ENCODE data around the gene SCYGR3. TPM values are rescaled to one million over a fixed set of nuclear protein-coding genes. Genes with fewer than 3 reads are reported as not detected.
"Not testable (repeated sequence)": the region's sequence is repeated elsewhere in the genome, so short reads cannot be mapped to it uniquely, and the experiment has no call there.

SCYGR3 gene
- total RNA-seq, 1 experiment from 2014 or later: not detected

DNA sequence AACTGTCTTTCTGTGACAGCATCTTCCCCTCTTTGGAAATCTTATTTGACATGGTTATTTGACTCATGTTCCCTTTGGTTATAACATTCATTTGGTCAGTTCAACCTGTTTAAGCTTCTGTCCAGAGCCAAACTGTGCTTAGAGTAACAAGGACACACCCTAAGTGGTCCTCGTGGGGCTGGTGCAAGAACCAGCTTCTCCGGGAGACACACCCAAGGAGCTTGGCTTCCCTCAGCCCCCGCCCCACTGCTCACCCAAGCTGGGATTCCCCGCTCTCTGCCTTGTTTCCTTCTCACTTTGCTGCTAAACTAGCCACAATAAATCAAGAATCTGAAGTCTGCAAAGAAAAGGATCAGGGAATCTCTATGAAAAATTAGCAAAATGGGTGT, 1.4 kb downstream of the SCYGR3 start:
- no peak for DNase-seq (ENCODE audit: low read depth)

DNA sequence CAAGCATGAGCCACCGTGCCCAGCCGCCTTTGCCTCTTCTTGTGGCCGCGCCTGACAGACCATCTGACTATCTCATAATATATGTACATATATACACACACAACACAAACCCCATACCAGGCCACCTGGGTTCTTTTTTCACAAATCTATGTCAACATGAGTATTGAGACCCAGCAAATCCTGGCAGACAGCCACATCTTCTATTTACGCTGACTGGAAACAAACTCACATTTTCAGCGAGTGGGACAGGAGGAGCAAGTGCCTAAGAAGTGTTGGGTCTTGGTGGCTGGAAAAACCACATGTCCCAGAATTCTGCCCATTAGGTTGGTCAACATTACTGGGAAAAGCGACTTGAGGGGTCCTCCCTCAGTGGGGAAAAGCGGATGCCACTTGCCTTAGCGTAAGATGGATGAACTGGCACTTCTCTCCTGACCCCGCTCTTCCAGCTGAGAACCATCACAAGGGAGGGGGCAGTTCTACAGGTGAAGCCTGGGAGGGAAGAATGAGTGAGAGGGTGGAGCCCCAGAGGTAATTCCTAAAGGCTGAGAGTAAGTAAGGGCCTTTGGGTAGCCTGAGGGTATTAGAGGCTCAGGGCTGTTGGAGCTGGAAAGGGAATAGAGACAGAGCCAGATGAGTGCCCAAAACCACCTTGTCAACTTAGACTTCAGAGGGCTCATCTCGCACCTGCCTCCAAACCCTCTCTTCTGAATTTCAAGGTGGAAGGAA, 1.9 kb downstream of the SCYGR3 start:
- no peak for DNase-seq (ENCODE audit: low read depth)

DNA sequence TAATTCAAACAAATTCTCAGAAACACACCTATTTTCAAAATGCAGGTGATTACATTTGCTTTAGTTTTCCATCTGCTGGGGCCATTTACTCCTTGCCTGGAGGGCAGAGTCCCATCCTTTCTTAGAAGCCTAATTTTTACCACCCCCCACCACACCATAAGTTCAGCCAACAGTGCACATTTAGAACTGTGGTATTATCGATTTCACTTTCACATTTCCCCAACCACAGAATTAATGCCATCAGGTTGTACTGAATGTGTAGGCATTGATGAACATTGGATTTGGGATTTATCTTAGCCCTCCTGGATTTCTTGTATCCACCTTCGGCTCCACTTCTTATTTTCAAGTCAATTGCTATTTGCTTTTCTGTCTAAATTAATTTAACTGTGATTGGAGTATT, 4.5 kb downstream of the SCYGR3 start:
- no peak for DNase-seq (ENCODE audit: low read depth)

GRCh38 chr2:227608561-227609338, 5.9 kb downstream of the SCYGR3 start:
- DNase-seq (ENCODE audit: low read depth): no peak

DNA sequence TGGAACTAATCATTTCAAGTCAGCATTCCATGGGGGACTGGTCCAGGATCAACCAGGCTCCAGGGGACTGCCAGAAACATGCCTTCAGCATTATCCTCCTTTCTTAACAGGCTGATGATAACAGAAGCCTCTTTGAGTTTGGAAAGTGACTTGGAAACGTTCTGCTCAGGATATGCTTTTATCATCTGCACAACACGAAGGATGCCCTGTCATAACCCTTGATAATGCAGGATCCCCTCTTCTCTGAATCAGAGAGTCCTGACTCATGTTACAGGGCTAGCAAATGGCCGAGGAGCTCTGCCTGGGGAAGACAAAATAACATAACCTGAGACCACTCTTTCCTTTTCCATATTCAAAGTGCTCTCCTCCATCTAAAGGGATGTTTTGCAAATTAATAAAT, 6.7 kb downstream of the SCYGR3 start:
- no peak for DNase-seq (ENCODE audit: low read depth)

DNA sequence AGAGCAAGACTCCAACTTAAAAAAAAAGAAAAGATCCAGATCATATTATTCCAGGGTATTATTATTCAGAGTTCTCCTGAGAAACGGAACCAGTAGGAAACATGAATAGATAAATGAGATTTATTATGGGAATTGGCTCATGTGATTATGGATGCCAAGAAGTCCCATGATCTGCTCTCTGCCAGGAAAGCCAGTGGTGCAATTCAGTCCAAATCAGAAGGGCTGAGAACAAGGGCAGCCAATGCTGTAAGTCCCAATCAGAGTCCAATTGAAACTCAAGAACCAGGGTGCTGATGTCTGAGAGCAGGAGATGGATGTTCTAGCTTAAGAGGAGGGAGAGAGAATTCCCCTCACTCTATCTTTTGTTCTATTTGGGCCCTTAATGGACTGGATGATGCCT, 8.2 kb downstream of the SCYGR3 start:
- DNase-seq (ENCODE audit: low read depth): no peak

DNA sequence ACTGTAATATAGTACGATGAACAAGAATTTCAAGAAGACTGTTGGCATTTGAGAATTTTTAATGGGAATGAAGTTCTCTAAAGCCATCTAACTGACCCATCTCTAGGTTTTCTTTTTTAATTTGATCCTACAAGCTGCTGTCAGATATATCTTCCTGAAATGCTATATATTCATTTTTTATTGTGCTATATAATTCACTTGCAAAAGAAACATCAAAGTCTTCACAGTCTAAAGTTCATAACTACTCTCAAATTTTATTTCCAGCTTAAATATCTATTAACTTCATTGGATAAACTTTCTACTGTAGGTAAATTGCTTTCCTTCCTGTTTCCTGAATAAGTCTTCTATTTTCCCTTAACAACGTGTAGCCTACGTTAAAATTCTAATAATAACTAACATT, 12.3 kb downstream of the SCYGR3 start:
- no peak for DNase-seq (ENCODE audit: low read depth)

- not testable (repeated sequence) for DNase-seq (ENCODE audit: low read depth)
Observed at GRCh38 chr2:227598835-227599503, 15.7 kb downstream of the SCYGR3 start, which contains the start of gene SCYGR2. SCYGR2 (plus strand) TSS chr2:227598893; CDS start chr2:227598893, 0 bp downstream.

- peak; percentile 31 for DNase-seq (ENCODE audit: low read depth)
Observed at GRCh38 chr2:227597998-227598397, 16.6 kb downstream of the SCYGR3 start.

DNA sequence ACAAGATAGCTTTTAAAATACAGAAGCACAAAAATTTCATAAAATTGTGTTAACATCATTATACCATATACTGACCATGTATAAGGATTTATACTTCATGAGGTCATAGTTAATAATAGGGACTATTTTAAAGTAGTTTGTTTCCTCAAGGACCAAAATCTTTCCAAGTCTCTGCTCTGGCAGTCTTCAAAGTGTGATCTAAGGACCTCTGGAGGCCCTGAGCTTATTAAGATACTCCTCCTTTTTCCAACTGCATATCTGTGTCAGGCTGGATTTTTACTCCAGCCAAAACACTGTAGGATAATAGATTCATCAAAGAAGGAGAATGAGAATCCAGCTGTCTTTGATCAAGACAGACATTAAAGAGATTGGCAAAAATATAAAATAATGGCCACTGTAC, 17.6 kb downstream of the SCYGR3 start:
- no peak for DNase-seq (ENCODE audit: low read depth)

DNA sequence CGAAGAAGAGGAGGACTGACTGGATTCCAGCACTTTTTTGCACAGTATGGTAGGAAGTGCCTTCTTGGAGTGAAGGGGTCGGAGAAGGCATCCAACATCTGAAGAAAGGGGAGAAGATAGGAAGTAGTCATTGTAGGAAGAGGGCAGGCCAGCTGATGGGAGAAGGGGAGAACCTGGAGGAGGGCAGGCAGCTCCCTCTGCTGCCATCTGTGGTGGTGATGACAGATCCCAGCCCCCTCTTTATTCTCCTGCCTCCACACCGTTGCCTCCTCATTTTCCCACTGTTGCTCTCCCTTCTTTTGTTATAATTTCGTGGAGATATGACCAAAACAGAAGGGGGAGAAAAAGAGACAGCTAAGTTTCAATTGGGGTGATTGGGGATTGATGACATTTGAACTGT, 18.8 kb downstream of the SCYGR3 start:
- DNase-seq (ENCODE audit: low read depth): no peak

DNA sequence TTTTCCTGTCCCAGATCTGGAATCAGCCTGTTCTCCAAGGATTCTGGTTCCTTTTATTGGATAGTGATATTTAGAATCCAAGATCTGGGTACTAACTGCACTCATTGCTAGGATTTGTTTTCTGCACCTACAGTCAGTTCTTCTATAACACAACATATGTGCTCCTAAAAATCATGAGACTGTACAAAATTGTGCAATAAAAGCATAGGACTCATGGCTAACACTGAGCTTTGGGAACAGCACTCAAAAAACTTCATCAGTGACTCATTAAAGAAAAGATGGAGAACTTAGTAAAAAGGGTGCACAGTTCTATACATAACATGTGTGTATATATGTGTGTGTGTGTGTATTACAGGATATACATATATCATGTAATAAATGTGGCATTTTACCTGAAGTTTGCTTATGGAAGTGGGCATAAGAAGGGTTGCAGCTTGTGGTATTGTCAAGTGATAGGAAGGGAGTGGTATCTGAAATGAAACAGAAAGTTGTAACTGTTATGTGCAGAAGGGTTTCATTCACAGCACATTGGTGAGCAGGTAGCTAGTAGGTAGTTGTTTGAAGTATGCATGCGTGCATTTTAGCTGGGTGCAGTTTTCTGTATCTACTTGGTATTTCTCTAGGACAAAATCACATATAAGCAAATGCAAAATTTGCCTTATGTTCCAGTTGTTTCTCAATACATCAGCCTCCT, 21.8 kb downstream of the SCYGR3 start:
- DNase-seq (ENCODE audit: low read depth): no peak

- DNase-seq (ENCODE audit: low read depth): no peak
Observed at GRCh38 chr2:227582369-227582768, 32.3 kb downstream of the SCYGR3 start.

- no peak for DNase-seq (ENCODE audit: low read depth)
Observed at GRCh38 chr2:227579791-227580190, 34.8 kb downstream of the SCYGR3 start.

DNA sequence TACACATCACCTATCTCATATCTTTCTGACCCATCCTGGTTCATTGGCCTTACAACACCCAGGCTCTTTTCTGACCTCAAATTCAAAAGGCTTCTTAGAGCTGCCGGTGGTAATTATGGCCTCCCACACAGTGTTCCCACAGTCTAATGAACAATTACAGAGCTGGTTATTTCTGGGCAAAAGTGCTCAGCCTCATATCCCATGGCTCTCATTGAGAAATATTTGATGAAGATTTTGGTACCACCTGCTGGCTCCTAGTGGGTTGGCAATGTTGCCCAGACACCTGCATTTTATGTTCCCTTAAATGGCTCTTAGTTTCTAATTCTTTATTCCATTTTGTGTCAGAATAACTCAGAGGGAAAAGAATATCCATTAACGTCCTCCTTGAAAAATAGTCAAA, 36.0 kb downstream of the SCYGR3 start:
- no peak for DNase-seq (ENCODE audit: low read depth)

DNA sequence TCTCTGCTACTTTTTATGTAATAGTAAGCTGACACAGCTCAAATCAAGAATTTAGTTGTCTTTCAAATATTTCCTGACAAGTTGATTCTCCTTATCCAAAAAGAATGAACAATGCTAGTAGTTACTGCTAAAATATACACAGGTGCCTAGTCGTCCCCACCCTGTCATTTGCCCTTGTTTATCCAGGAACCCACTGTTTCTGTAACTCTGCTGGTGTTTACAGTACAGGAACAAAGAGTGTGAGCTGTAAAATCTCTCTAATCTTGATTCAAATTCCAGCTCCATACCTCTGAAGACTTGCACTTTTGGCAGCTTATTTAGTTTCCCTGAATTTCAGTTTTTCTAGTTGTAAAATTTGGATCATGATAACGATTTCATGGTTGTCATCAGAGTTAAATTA, 37.1 kb downstream of the SCYGR3 start:
- DNase-seq (ENCODE audit: low read depth): no peak

GRCh38 chr2:227576812-227577211, 37.8 kb downstream of the SCYGR3 start:
- no peak for DNase-seq (ENCODE audit: low read depth)

- DNase-seq (ENCODE audit: low read depth): no peak
Observed at GRCh38 chr2:227576110-227576509, 38.5 kb downstream of the SCYGR3 start.

DNA sequence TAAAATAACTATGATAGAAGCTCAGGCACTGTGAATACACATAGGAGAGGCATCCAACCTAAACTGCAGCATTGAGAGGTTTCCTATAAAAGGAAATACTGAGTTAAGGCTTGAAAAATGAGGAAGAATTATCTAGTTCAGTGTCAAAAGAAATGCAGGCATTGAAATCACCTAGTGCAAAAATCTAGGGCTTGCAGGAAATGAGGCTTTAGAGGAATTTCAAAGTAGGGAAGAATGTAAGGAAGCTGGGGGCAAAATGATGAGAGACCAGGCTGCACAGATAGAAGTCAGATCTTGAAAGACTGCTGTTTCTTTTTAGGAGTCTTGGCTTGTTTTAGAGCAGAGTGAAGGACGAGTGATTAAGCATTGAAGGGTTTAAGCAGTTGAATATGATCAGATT, 44.0 kb downstream of the SCYGR3 start:
- DNase-seq (ENCODE audit: low read depth): no peak

DNA sequence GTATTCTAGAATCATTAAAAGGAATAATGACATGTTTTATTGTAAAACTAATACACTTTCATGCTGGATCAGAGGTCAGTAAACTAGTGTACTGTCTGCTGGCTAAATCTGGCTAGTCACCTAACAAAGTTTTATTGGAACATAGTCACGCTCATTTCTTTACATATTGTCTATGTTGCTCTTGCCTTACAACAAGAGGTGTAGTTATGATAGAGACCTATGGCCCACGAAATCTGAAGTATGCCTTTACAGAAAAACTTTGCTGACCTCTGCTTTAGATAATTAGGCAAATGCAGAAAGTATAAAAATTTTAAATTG, 45.8 kb downstream of the SCYGR3 start:
- DNase-seq (ENCODE audit: low read depth): no peak

DNA sequence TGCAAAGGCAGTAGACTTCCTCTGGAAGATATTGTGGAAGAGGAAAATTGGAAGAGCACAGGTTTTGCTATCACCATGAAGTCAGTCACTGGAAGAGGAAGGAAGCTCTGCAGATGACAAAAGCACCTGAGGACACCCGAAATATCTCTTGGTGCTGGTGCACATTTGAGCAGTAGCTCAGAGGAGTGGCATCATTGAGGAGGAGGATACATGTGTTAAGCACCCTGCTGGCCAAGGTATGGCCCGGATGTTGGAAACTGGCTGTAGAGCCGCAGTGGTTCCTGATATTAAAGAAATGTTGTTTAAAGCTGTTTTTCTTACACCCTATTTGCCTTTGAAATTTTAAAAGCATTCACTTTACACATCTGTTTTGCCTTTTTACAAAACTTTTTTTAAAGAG, 48.6 kb downstream of the SCYGR3 start:
- DNase-seq (ENCODE audit: low read depth): no peak

- DNase-seq (ENCODE audit: low read depth): no peak
Observed at GRCh38 chr2:227565080-227565479, 49.6 kb downstream of the SCYGR3 start.
